HG02571 (cell line): Measurements from ENCODE around the gene TSEN2.
"Not testable (repeated sequence)": the region's sequence is repeated elsewhere in the genome, so short reads cannot be mapped to it uniquely, and the experiment has no call there.

ENCODE experiments used
- ATAC-seq: cut with Tn5 transposase; IDR thresholded peaks from one replicate; pipeline ENCODE4 v1.9.1; 2021; ENCODE audit warnings: mild to moderate bottlenecking, moderate library complexity; ENCODE audit not compliant: unreplicated experiment

TSEN2 gene

DNA sequence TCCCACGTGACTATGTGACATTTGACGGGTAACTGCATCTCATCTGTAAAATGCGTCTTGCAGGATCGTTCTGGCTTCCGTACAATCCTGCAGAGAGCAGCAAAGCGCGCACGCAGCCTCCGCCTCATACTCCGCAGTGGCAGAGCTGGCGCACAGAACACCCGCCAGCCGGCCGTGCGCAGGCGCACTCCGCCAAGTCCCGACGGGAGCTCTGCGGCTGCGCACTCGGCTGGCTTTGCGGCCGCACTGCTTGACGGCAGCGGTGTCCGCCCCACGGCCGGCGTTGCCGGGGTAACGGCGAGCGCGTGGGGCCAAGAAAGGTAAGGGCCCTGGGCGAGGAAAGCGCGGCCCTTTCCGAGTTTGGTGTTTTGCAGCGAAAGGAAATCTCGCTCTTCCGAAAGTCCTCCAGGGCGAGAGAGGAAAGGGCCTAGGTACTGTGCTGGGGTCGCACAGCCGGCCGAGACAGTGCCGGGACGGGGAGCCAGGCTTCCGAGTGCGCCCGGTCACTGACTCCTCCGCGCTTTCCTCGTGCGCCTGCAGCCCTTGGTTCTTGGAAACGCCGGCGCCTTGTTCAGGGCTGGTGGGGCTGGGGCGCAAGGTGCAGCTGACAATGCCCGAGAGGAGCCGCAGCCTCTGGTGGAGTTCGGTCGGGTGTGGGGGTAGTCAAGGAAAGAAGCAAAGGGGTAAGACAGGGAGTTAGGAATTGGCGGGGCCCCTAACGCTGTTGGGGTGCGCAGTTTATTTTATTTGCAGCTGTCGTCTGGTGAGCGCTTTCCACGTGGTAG, at the start of gene TSEN2:
TSS of gene TSEN2 (plus strand) at position 283 of the 785 bp plus-strand sequence. CDS start 5,321 bp downstream, outside the sequence.
- peak; percentile 90 for ATAC-seq

DNA sequence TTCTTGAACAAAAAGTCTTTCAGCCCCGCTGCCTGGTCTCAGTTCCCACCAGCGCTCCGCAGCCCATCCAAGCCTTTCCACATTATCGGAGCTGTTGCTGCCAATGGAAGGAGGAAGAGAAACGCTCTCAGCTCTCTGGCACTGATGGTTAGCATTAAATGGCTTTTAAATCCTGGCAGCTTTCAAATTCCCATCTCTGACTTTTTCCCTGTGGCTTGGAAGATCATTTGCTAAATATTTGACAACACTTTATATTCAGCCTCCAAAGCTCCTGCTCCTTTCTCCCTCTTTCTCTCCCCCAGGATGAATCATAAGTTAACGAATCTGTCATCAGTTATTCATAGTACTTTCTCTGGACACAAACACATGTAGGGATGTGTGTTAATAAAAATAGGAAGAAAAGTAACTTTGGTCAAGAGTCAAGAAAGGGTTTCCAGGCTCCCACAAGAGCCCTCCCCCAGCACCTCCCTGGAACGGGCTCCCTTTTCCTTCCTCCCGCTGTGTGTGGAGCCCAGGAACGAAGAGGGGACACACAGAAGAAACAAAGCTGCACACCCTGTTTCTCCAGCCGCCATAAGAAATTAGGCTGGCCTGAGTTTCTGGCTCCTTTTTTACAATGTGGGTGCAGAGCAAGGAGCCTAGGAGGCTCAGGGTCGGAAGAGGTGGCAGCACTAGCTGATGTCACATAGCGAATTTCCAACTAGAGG, 47.6 kb upstream of the TSEN2 start:
- ATAC-seq, result no peak

DNA sequence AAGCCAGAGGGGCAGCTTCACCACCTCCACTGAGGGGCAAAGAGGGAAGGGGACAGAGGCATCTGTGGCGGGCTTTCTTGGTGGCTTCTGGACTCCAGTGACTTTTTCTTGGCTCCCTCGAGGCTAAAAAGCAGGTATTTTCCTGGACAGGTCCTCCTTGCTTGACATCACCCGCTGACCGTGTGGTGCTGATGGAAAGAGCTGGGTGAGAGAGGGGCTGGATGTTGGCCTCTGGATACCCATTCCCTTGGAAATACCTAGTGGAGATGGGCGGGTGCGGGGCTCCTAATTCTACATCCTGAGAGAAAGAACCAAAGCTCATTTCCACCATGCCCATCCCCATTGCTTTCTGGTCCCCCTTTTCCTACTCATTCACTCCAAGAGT, 47.1 kb upstream of the TSEN2 start:
- ATAC-seq, result no peak

DNA sequence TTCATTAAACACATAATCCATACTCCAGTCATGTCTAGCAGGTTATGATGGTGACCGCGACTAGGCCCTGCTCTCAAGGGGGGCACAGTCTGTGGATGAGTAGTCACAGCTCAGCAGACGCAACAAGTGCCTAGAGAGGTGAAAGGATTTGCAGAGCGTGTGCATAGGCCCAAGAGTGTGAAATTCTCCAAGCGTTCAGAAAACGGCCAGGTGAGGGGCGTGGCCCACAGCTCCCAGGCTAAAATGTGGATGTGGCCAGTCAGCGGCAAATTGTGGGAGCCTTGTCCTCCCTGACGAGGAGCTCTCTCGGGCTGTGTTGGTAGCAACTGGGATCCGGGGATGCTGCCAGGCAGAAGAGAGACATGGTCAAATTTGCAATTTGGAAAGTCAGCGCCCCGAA, 46.4 kb upstream of the TSEN2 start:
- ATAC-seq, result no peak

DNA sequence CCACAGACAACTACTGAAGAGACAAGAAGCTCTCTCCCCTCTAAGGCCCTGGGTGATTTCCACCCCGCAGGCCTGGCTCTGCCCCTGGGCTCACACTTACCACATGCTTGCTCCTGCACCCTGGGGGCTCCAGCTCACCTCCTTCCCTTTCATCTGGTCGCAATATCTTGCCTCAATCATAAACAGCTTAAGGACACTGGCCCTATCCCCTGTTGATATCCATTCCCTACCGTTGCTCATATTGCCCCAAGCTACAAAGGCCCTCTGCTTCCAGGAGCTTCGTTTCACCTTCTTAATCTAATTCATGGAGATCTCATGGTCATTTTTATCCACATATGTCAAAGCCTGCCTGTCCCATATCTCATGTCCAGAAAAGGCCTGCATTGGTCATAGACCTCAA, 46.0 kb upstream of the TSEN2 start:
- no peak for ATAC-seq

DNA sequence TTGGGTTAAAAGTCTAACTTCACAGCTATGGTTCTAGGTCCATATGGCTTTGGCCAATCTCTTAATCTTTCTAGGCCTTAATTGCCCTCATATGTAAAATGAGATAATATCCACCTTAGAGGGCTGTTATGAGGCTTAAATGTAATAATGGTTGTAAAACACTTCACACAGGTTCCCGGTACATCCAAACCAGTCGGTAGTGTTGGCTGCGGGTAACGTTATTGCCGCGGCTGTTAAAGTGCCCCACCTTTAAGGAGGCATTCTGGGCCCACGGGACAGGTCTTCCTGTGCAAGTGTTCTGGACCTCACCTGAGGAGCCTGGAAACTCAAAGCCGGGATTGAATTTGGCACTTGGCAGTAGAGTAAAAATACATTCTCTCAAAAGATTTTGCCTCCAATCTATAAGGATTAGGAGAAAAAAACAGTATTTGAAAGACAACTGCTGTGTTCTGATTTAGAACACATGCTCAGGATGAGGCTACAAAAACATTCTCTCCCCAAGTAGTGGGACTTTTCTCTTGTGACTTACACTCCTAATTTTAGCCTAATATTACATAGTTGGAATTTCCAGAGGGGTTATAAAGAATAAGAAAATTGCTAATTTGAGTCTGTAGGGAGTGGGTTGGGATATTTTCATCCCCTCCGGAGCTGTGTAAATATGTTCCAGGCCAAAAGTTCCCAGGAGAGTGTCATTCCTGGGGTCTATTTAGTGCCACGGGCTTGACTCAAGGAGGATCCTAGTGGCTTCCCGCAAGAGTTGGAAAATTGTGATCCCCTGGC, 44.9 kb upstream of the TSEN2 start:
- no peak for ATAC-seq

DNA sequence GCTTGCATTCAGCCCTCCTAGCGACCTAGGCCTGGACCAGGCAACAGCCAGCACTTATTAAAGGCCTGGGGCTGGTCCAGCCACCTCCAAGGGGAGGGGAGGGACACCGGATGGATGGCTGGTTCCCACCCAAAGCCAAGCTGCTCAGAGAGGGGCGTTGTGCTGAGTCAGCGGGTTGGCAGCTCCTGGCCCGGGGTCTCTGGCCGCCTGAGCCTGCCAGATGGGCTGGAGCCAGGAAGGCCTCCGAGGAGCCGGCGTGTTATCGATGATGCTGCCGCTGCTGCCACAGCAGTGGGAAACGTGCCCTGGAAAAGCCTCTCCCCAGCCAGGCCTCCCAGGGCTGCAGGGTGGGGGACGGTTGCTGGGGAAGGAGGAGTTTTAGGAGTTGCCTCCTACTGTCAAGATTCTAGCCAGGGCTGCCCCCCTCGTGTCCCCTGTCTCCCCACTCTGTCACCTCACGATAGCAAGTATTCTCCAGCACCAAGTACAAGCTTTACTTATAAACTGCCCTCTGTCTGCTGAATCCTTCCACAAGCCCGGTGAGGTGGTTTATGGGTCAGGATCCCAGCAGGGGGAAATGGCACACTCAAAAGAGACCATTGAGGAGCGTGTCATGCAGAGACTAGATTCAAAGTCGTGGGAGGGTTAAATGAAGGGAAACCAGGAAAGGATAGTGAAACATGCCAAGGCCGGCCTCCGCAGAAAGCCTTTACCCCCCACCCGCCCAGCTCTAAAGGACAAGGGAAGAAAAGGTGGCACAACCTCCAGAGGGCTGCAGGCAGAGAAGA, 43.2 kb upstream of the TSEN2 start:
- ATAC-seq, result no peak

DNA sequence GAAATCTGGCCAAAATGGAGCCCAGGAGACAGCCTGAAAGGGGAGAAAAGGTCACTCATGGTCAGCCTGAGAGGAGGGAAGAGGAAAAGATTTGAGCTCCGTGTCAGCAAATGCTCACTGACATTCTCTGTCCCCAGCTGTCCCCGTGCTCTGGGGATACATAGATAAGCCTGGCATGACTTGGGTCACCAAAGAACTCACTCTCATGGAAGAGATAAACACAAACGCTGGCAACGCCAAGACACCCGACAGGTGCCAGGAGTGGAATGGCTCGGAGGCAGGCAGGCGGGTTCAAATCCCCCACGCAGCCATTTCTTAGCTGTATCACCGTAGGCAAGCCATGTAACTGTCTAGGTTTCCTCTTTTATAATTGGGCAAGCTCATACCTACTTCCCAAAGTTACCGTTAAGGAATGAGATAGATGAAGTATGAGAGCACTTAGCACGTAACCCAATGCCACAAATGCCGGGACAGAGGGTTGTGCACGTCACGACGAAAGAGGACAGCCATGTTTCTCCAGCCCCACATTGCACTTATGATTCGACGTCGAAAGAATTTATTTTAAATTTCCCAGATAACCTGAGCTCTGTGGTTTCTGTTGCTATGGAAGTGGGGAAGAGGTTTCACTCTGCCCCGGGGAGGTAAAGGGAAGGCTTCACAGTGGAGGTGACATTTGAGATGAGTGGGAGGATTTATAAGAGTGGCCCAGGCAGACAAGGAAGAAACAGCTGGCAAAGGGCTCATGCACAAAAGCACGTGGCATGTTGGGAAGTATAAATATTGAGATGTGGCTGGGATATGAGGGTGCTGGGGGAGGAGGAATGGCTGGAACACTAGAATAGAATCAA, 41.4 kb upstream of the TSEN2 start:
- ATAC-seq, result no peak

DNA sequence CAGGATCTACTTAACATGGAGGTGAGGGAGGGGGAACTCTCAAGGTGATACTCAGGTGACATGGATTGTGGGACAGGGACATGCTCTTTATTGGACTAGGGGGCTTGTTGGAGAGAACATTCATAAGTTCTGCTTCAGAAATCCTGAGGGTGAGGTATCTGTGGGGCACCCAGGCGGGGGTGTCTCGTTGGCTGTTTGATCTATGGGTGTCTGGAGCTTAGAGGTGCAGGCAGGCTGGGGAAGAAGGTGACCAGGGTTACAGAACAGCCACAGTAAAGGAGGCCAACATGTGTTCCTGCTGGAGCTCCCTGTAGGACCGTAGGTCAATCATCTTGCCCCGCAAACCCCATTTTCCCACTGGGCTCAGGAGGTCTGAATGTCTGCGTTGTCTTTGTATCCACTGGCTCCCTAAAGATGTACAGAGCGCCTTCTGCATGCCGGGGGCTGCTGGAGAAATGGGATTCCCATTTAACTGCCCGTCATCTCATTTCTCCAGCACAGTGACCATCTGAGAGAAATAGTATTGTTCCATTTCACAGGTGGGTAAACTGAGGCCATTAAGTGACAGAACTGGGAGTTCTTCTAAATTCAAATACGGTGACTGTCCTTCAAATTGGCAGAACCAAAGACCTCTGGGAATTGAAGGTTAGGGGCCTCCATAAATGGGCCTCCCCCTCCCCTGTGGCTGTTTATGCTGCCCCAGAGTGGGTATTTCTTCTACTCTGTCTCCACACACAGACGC, 40.3 kb upstream of the TSEN2 start:
- ATAC-seq, result no peak

DNA sequence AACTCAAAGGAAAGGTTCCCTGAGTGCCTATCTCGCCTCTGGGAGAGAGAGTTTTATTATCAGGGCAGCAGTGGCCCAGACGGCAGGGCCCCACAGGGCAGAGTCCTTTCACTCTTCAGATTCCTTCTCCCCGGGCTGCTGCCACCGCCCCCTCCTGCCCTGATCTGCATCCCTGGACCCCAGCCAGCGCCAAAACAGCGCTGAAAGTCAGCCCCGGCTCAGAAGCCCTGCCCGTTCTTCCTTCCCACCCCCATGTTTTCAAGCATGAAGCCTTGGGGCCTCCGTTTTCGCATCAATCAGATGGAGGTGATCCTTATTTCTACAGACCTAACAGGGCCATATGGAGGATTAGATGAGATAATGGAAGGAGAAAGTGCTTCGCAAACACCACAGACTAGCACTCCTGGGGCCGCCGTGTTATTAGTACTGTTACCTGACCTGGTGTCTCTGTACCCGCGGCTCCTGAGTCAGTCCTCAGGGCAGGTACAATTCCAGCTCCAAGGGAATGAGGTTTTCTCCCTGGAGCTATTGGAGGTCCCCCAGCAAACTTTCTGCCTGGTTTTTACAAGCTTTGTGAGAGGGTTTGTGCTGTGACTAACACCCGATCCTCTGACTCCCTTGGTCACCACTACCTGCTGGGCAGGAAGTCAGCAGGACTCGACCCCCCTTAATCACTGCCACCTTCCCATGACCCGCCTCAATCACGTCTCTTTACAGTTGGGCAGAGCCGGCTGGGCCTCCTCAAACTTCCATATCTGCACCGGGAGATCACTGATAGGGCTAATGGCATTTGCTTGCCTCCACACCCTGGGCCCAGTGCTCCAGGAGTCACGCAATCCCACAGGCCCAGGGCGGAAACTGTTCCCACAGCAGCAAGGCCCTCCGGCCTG, 39.5 kb upstream of the TSEN2 start:
- ATAC-seq, result no peak

DNA sequence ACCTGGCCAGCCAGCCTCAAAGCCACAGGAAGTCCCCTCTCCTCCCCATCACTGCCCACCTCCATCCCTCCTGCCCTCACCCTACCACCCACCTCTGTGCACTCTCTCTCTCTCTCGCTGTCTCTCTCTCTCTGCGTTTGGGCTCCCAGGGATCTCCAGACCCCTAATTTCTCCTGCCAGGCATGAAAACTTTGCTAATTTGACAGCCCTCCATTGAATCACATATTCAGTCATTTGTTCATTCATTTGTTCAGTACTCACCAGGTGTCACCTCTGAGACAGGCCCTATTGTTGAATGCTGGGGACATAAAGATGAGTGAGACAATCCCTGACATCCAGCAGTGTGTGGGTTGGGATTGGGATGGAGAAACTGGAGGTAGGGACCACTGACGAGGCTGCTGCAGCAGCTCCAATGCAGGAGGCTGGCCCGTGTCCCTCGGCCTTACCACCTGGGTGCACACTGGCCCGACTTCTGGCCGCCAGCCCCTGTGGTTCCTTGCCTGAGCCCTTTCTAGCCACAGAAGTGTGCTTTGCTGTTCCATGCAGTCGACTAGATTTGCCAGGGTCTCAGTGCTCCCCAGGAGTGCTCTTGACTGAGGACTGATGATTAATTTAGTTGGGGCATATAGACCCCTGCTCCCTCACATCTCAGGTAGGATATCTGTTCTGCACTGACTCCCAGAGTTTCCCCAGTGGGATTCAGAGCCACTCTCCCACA, 38.6 kb upstream of the TSEN2 start:
- ATAC-seq, result no peak

DNA sequence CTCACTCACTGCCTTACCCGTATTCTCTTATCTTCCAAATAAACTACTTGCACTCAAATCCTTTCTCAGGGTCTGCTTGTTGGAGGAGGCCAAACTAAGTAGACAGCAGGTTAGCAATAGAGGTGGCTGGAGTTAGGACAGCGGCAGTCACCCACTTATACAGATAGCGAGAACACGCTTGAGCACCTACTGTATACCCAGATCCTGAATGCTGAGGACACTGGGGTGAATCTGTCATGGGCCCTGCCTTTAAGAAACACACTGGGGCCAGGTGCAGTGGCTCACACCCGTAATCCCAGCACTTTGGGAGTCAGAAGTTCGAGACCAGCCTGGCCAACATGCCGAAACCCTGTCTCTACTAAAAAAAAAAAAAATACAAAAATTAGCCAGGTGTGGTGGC, 38.0 kb upstream of the TSEN2 start:
- no peak for ATAC-seq

DNA sequence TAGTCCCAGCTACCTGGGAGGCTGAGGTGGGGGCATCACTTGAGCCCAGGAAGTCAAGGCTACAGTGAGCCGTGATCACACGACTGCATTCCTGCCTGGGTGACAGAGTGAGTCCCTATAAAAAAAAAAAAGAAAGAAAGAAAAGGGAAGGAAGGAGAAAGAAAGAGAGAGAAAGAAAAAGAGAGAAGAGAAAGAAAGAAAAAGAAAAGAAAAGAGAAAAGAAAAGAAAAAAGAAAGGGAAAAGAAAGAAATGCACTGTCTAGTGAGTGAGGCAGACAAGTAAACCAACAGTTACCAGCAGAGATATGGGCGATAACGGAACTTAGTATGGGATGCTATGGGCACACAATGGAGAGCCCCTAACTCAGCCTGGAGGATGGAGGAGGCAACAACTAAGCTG, 37.2 kb upstream of the TSEN2 start:
- ATAC-seq, result no peak

DNA sequence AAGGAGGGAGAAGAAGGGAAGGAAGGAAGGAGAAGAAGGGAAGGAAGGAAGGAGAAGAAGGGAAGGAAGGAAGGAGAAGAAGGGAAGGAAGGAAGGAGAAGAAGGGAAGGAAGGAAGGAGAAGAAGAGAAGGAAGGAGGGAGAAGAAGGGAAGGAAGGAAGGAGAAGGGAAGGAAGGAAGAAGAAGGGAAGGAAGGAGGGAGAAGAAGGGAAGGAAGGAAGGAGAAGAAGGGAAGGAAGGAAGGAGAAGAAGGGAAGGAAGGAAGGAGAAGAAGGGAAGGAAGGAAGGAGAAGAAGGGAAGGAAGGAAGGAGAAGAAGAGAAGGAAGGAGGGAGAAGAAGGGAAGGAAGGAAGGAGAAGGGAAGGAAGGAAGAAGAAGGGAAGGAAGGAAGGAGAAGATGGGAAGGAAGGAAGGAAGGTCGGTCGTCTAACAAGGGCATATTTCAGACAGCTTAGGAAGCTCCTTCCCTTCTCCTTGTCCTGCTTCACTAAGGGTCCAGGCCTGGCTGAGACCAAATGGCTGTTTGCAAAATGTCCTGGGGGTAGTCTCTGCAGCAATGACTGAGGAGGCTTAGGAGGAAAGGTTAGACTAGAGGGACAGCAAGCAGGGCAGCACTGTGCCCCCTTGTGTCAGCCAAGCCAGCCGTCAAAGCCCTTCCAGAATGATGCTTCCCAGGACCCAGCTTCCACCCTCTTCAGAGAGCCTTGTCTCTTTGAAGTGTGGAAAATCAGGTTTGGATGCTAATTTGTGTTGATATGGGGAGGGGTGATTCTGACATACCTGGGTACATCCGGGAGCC, 35.7 kb upstream of the TSEN2 start:
- not testable (repeated sequence) for ATAC-seq

DNA sequence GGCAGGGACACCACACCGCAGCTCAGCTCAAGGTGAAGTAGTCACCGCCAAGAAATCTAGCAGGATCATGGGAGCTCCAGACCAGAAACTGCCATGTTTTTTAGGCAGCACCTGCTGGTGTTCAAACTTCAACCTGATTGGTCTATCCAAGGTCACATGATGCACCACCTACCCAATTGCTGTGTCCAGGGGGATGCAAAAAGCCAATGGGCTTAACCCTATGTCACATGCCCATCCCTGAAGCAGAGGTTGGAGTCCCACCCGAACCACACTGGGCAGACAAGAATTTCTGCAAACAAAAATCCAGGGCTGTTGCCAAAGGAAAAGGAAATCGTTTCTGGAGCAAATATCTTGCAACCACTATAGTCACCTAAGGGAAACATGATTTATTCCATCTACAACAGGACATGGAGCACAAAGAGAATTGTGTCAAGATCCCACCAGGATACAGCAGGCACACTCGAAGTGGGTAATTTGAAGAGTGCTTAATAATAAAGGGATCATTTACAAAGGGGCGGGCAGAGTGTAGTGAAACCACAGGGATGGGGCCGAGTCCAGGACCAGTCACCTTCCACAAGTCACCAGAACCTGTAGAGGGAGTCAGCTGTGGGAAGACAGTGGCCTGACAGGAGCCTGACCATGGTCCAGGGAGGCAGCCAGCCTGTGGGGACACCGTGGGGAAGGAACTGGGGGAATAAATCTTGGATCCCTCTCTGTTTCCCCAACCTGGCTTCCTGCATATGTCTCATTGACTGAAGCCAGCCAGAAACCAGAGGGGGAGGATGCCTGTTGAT, 34.2 kb upstream of the TSEN2 start:
- ATAC-seq, result no peak

DNA sequence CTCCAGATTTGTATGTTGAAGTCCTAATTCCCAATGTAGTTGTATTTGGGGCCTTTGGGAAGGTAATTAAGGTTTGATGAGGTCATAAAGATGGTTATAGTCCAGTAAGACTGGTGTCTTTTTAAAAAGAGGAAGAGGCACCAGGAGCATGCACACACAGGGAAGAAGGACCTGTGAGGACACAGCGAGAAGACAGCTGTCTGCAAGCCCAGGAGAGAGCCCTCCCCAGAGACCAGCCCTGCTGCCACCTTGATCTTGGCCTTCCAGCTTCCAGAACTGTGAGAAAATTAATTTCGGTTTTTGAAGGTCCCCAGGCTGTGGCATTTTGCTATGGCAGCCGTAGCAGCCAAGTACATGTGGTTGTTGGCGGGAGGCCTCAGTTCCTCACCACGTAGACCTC, 32.8 kb upstream of the TSEN2 start:
- ATAC-seq, result no peak
